Ishikawa (cell line): Measurements from ENCODE around the gene TMEM61.

Experiments used
- CEBPB ChIP-seq: IDR thresholded peaks from 2 replicates; pipeline ENCODE4 v1.6.1; 2012
- CREB1 ChIP-seq: IDR thresholded peaks from 2 replicates; pipeline ENCODE4 v1.6.1; 2012; ENCODE audit warnings: low read depth
- EGR1 ChIP-seq: IDR thresholded peaks from 2 replicates; pipeline ENCODE4 v1.6.1; 2012
- EP300 ChIP-seq: IDR thresholded peaks from 2 replicates; pipeline ENCODE4 v1.6.1; 2012; ENCODE audit warnings: borderline replicate concordance
- FOXM1 ChIP-seq: IDR thresholded peaks from 2 replicates; pipeline ENCODE4 v1.6.1; 2012; ENCODE audit warnings: low read depth, borderline replicate concordance
- NFIC ChIP-seq: IDR thresholded peaks from 2 replicates; pipeline ENCODE4 v1.6.1; 2012
- RAD21 ChIP-seq: IDR thresholded peaks from 2 replicates; pipeline ENCODE4 v1.6.1; 2012; ENCODE audit warnings: low read depth
- TAF1 ChIP-seq: IDR thresholded peaks from 2 replicates; pipeline ENCODE4 v1.6.1; 2012; ENCODE audit warnings: low read depth, mild to moderate bottlenecking
- TCF12 ChIP-seq: IDR thresholded peaks from 2 replicates; pipeline ENCODE4 v1.6.1; 2012; ENCODE audit warnings: low read depth
- TEAD4 ChIP-seq: IDR thresholded peaks from 2 replicates; pipeline ENCODE4 v1.6.1; 2012
- YY1 ChIP-seq: IDR thresholded peaks from 2 replicates; pipeline ENCODE4 v1.6.1; 2012; ENCODE audit warnings: low read depth
- ZBTB7A ChIP-seq: IDR thresholded peaks from 2 replicates; pipeline ENCODE4 v1.6.1; 2012; ENCODE audit warnings: low read depth
- TF ChIP-seq, protein P1 (sequence below): IDR thresholded peaks from 2 replicates; pipeline ENCODE4 v1.6.1; 2012
- TF ChIP-seq, protein P2 (sequence below): IDR thresholded peaks from 2 replicates; pipeline ENCODE4 v1.6.1; 2012
- TF ChIP-seq, protein P3 (sequence below): IDR thresholded peaks from 2 replicates; pipeline ENCODE4 v1.6.1; 2012; ENCODE audit warnings: low read depth, mild to moderate bottlenecking

TMEM61 gene

GRCh38 chr1:54980528-54981241, at the start of gene TMEM61:
TSS of gene TMEM61 (plus strand) at chr1:54980628. CDS start at chr1:54981066, 438 bp downstream.
- TF ChIP-seq NFIC (0 out of 2 replicates have a peak, but pooled peaks have one; percentile 8), CEBPB (no peak), TCF12 (peak; percentile 32; the same call in 1 of the 2 replicates), TEAD4 (no peak)
- TF ChIP-seq, protein P1, sequence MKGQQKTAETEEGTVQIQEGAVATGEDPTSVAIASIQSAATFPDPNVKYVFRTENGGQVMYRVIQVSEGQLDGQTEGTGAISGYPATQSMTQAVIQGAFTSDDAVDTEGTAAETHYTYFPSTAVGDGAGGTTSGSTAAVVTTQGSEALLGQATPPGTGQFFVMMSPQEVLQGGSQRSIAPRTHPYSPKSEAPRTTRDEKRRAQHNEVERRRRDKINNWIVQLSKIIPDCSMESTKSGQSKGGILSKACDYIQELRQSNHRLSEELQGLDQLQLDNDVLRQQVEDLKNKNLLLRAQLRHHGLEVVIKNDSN: no peak
- TF ChIP-seq, protein P2, sequence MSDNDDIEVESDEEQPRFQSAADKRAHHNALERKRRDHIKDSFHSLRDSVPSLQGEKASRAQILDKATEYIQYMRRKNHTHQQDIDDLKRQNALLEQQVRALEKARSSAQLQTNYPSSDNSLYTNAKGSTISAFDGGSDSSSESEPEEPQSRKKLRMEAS: peak; percentile 52; the same call in 1 of the 2 replicates
- TF ChIP-seq, protein P3, sequence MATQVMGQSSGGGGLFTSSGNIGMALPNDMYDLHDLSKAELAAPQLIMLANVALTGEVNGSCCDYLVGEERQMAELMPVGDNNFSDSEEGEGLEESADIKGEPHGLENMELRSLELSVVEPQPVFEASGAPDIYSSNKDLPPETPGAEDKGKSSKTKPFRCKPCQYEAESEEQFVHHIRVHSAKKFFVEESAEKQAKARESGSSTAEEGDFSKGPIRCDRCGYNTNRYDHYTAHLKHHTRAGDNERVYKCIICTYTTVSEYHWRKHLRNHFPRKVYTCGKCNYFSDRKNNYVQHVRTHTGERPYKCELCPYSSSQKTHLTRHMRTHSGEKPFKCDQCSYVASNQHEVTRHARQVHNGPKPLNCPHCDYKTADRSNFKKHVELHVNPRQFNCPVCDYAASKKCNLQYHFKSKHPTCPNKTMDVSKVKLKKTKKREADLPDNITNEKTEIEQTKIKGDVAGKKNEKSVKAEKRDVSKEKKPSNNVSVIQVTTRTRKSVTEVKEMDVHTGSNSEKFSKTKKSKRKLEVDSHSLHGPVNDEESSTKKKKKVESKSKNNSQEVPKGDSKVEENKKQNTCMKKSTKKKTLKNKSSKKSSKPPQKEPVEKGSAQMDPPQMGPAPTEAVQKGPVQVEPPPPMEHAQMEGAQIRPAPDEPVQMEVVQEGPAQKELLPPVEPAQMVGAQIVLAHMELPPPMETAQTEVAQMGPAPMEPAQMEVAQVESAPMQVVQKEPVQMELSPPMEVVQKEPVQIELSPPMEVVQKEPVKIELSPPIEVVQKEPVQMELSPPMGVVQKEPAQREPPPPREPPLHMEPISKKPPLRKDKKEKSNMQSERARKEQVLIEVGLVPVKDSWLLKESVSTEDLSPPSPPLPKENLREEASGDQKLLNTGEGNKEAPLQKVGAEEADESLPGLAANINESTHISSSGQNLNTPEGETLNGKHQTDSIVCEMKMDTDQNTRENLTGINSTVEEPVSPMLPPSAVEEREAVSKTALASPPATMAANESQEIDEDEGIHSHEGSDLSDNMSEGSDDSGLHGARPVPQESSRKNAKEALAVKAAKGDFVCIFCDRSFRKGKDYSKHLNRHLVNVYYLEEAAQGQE: peak; percentile 57

DNA sequence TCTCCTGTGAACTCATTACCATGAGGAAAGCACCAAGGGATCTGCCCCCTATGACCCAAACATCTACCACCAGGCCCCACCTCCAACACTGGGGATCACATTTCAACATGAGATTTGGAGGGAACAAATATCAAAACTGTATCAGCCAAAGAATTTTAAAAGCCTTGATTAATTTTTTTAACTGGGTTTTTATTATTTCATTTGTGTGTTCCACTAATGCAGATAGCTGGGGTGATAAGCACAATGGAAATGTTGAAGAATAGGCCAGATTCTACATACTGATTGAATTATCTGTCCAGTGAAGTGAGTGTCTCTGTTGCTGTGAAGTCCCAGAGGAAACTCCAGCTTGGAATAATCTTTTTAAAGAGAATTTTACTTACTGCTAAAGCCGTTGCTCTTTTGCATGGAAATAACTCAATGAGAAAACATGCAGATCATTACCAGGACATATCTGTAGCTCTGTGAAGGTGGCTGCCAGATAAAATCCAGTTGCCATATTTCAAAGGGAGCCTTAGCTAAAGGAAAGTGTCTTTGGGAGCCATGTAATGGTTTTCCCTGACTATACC, 49.1 kb upstream of the TMEM61 start:
- TF ChIP-seq EP300 (no peak), ZBTB7A (no peak), CEBPB (no peak), FOXM1 (no peak), RAD21 (no peak), NFIC (no peak), TCF12 (no peak), TEAD4 (no peak), EGR1 (no peak), YY1 (no peak), TAF1 (no peak), CREB1 (no peak)
- TF ChIP-seq, protein P3: no peak
- TF ChIP-seq, protein P1: no peak
- TF ChIP-seq, protein P2: no peak

- TF ChIP-seq NFIC (no peak), YY1 (no peak), TEAD4 (peak; percentile 77), RAD21 (no peak), EP300 (peak; percentile 20; the same call in 1 of the 2 replicates), CEBPB (no peak), ZBTB7A (no peak), TAF1 (no peak), TCF12 (no peak)
These were observed 45.6 kb upstream of the TMEM61 start for GRCh38 chr1:54934869-54935268.

- TF ChIP-seq CEBPB: no peak
- TF ChIP-seq, protein P2: no peak
- TF ChIP-seq, protein P1: no peak
- no peak for TF ChIP-seq TEAD4
These were observed 43.6 kb upstream of the TMEM61 start for GRCh38 chr1:54936791-54937190.

- TF ChIP-seq YY1 (no peak), FOXM1 (no peak), EGR1 (no peak), RAD21 (no peak), ZBTB7A (no peak), EP300 (no peak), TAF1 (no peak)
- TF ChIP-seq, protein P3: no peak
- TF ChIP-seq, protein P1: no peak
These were observed 43.0 kb upstream of the TMEM61 start for GRCh38 chr1:54937469-54937868.
